GM10248 (cell line): ENCODE results near the gene KARS1.

Experiments
- CTCF ChIA-PET: fragments of 300-600 bp; sonication (Branson Sonifier 250); formaldehyde crosslinking; extraction: SDS; loops from one replicate; lab custom pipeline; 2021; ENCODE audit warnings: antibody characterized with exemption; lab: Yijun Ruan, JAX
- POLR2A ChIA-PET: fragments of 350-650 bp; sonication (Branson Sonifier 250); formaldehyde crosslinking; extraction: SDS; loops from one replicate; lab custom pipeline; 2020; ENCODE audit warnings: antibody characterized with exemption; lab: Yijun Ruan, JAX
- DNase-seq: peaks from one replicate; pipeline ENCODE4 v3.0.0; 2012; ENCODE audit errors: extremely low spot score
- TF ChIP-seq, protein P1 (sequence below): IDR thresholded peaks from 2 replicates; pipeline ENCODE4 v1.5.1; 2012; ENCODE audit warnings: mild to moderate bottlenecking, low read depth; ENCODE audit errors: extremely low read depth, missing control alignments, control extremely low read depth

KARS1 gene

DNA sequence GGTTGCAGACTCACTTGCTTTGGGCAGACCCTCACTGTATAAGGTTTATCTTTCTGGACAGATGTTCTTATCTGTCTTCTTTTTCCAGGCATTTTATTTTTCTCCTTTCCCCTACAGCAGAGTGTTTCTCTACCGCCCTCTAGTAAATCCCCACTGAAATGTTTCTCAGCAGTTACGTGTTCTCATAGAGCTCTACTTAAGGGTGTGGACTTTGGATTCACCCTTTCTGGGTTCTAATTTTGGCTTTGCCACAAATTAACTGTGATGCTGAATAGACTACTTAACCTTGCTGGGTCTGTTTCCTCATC, 26.3 kb downstream of the KARS1 start:
- peak; percentile 41 for DNase-seq
- ChIA-PET POLR2A (interaction anchor here (0.6 kb wide), 2 partner anchors 184 to 234 kb away, joined by 3 to 5 read pairs; no protein-coding TSS in a partner anchor), CTCF (interaction anchor here (0.8 to 4.6 kb wide), 24 partner anchors 8 to 157 kb away, joined by 3 to 33 read pairs (median 4); partner anchors contain the start of genes KARS1, TERF2IP and TMEM170A)
- TF ChIP-seq, protein P1, sequence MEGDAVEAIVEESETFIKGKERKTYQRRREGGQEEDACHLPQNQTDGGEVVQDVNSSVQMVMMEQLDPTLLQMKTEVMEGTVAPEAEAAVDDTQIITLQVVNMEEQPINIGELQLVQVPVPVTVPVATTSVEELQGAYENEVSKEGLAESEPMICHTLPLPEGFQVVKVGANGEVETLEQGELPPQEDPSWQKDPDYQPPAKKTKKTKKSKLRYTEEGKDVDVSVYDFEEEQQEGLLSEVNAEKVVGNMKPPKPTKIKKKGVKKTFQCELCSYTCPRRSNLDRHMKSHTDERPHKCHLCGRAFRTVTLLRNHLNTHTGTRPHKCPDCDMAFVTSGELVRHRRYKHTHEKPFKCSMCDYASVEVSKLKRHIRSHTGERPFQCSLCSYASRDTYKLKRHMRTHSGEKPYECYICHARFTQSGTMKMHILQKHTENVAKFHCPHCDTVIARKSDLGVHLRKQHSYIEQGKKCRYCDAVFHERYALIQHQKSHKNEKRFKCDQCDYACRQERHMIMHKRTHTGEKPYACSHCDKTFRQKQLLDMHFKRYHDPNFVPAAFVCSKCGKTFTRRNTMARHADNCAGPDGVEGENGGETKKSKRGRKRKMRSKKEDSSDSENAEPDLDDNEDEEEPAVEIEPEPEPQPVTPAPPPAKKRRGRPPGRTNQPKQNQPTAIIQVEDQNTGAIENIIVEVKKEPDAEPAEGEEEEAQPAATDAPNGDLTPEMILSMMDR: peak; percentile 57

DNA sequence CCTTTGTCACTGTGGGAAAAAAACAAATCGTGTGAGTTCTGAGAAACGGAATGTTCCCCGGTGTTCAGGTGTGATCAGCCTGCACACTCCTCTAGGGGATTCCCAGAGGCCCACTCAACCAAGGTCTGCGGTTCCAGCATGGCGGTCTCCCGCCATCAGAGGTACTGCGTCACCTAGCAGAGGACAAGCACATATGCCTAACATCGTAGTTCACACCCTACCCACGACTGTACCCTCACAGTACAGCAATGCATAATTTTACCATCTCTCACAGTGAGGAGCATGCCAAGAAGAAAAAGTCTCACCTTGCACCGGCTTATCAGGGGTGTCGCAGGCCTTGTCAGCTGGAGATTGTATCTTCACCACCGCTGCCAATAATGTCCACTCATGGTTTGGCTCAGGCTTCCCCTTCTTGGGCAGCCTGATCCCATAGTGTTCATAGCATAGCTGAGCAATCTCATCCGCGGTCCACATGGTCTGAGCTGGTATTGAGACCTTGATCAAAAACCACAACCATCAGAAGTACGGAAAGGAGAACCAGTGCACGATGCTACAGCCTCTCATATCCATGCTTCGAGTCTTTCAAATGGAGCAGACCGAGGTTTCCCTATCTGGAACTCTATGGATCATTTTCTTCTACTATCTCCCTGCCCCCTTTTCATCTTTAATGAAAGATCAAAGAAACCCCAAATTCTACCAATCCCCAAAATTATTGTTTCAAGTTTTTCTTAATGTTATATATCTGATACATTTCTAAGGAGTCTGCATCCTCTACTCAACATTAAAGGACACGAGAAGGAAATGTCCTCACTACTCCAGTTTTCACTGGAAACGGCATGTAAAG, 26.9 kb downstream of the KARS1 start:
- POLR2A ChIA-PET: interaction anchor here (0.6 kb wide), 1 partner anchor 183 kb away, joined by 5 read pairs; no protein-coding TSS in a partner anchor
- TF ChIP-seq, protein P1: no peak
- CTCF ChIA-PET: interaction anchor here (0.7 to 4.6 kb wide), 17 partner anchors 8 to 156 kb away, joined by 3 to 33 read pairs (median 4); partner anchors contain the start of genes KARS1, TERF2IP and TMEM170A
- no peak for DNase-seq

DNA sequence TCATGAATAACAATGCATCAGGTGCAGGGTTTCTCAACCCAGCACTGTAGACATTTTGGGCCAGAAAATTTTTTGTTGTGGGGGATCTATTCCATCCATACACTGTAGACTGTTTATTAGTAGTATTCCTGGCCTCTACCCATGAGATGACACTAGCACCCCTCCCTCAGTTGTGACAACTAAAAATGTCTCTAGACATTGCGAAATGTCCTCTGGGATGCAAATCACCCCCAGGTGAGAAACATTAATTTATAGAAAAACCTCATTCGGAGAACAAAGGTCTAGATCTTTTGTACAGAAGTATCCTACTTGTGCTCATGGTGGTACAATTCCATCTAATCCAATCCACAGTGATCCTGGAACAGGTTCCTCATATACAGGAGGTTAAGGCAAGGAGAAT, 28.7 kb downstream of the KARS1 start:
- DNase-seq: no peak
- CTCF ChIA-PET: interaction anchor here (0.9 to 4.6 kb wide), 8 partner anchors 9 to 153 kb away, joined by 3 to 33 read pairs (median 4); no protein-coding TSS in a partner anchor
- TF ChIP-seq, protein P1: no peak
- POLR2A ChIA-PET: no interaction called here

DNA sequence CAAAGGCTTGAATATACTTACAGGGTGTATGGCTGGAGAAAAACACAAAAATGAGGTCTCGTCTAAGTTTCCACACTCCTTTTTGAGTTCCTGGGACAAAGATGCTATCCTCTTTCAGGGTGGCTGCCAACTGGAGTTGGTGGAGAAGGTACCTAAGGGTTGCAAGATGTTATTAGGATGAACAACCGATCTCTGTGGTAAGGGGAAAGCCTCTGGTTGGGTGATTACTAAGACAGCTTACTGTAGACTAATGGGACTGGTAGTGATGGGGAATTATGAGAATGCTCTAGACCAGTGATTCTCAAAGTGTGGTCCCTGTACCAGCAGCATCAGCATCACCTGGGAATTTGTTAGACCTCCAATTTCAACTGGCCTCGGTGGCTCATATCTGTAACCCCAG, 30.3 kb downstream of the KARS1 start:
- TF ChIP-seq, protein P1: no peak
- ChIA-PET CTCF (interaction anchor here (1.6 kb wide), 1 partner anchor 11 kb away, joined by 6 read pairs; no protein-coding TSS in a partner anchor), POLR2A (no interaction called here)
- no peak for DNase-seq

DNA sequence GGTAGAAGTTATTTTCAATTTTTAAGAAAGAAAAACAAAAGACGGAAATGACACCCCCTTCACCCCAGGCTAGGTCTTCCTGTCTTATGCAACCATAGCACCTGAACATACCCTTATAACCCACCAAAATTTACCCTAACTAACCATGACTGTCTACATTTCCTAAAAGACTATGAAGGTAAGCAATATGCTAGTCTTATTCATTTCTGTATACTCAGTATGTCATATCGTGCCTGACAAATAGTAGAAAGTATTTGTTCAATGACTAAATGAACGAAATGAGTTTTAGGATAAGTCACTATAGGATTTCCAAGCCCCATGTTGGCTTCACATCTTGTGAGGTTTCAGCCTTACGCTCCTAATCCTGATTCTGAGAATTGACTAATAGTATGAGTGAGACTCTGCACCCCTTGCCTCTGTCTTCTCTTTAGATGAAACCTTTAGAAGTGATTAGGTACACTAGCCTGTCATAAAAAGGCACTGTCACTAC, 30.9 kb downstream of the KARS1 start:
- no peak for DNase-seq
- ChIA-PET CTCF (interaction anchor here (0.9 kb wide), 1 partner anchor 45 kb away, joined by 3 read pairs; no protein-coding TSS in a partner anchor), POLR2A (interaction anchor here (0.6 kb wide), 1 partner anchor 25 kb away, joined by 3 read pairs; no protein-coding TSS in a partner anchor)
- TF ChIP-seq, protein P1: no peak

DNA sequence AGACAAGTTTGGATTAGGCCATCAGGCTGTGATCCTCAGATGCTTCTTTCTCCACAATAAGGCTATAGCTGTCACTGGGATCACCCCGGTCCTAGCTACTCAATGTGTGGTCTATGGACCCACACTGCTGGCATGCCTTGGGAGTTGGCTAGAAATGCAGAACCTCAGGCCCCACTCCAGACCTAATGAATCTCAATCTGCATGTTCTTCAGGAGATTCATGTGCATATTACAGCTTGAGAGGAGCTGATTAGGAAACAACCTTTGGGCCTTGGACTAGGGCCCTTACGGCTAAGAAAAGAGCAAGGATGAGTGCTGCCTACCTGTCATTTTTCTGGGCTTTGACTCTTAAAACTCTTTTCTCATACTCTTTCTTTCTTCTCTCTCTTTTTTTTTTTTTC, 31.8 kb downstream of the KARS1 start:
- POLR2A ChIA-PET: interaction anchor here (0.6 kb wide), 3 partner anchors 24 to 159 kb away, joined by 3 to 4 read pairs (median 4); no protein-coding TSS in a partner anchor
- TF ChIP-seq, protein P1: no peak
- CTCF ChIA-PET: interaction anchor here (0.9 kb wide), 1 partner anchor 44 kb away, joined by 3 read pairs; no protein-coding TSS in a partner anchor
- DNase-seq: no peak
